ENCODE measurements around the gene LMAN2L.

The LMAN2L gene

GRCh38 chr2:96760036-96760985, 20.4 kb upstream of the LMAN2L start, which contains the start of gene CNNM4:
CNNM4 (plus strand) TSS chr2:96760902; CDS start chr2:96761000, 98 bp downstream.
- peak; percentile 88 for DNase-seq

- no peak for DNase-seq
Observed at GRCh38 chr2:96759548-96759947, 19.7 kb upstream of the LMAN2L start.

- DNase-seq, result no peak
Observed at GRCh38 chr2:96758987-96759386, 19.1 kb upstream of the LMAN2L start.

GRCh38 chr2:96757477-96757860, 17.6 kb upstream of the LMAN2L start:
- DNase-seq, result no peak

- DNase-seq, result no peak
Observed at GRCh38 chr2:96756788-96757476, 17.1 kb upstream of the LMAN2L start.

- DNase-seq, result no peak
Observed at GRCh38 chr2:96754317-96754716, 14.5 kb upstream of the LMAN2L start.

- no peak for DNase-seq
Observed at GRCh38 chr2:96753661-96754282, 13.9 kb upstream of the LMAN2L start.

GRCh38 chr2:96751800-96752199, 11.9 kb upstream of the LMAN2L start:
- DNase-seq, result no peak

GRCh38 chr2:96747061-96747617, 7.3 kb upstream of the LMAN2L start:
- no peak for DNase-seq

GRCh38 chr2:96739076-96739632, 710 bp downstream of the LMAN2L start:
- no peak for DNase-seq

GRCh38 chr2:96737831-96738230, 2.0 kb downstream of the LMAN2L start:
- no peak for DNase-seq

- no peak for DNase-seq
Observed at GRCh38 chr2:96737251-96737650, 2.6 kb downstream of the LMAN2L start.

- no peak for DNase-seq
Observed at GRCh38 chr2:96734880-96735583, 4.8 kb downstream of the LMAN2L start.

GRCh38 chr2:96733931-96734330, 5.9 kb downstream of the LMAN2L start:
- DNase-seq, result no peak

- no peak for DNase-seq
Observed at GRCh38 chr2:96730212-96730611, 9.7 kb downstream of the LMAN2L start.

GRCh38 chr2:96729748-96730147, 10.1 kb downstream of the LMAN2L start:
- no peak for DNase-seq

GRCh38 chr2:96727431-96727830, 12.4 kb downstream of the LMAN2L start:
- DNase-seq, result no peak

GRCh38 chr2:96726131-96726530, 13.7 kb downstream of the LMAN2L start:
- DNase-seq, result no peak

- DNase-seq, result no peak
Observed at GRCh38 chr2:96716388-96716787, 23.5 kb downstream of the LMAN2L start.

GRCh38 chr2:96715658-96716057, 24.2 kb downstream of the LMAN2L start:
- no peak for DNase-seq

- DNase-seq, result no peak
Observed at GRCh38 chr2:96710985-96711384, 28.9 kb downstream of the LMAN2L start.
